K562 (cell line): Measurements from ENCODE around the gene KDM4C. TPM values are rescaled to one million over a fixed set of nuclear protein-coding genes. Genes with fewer than 3 reads are reported as not detected.
A peak's percentile ranks its signal among the peaks of the same experiment; 100 is the strongest.

Experiments
- CBX1 ChIP-seq: sonication (generic); IDR thresholded peaks from 2 replicates; pipeline ENCODE4 v1.6.1; 2016; ENCODE audit warnings: antibody characterized with exemption, low read depth, mild to moderate bottlenecking
- CHCHD3 ChIP-seq: fragments of 250-450 bp; sonication (Bioruptor Pico); IDR thresholded peaks from 2 replicates; pipeline ENCODE4 v2.1.2; 2022; ENCODE audit warnings: mild to moderate bottlenecking
- GABPB2 ChIP-seq: fragments of 250-450 bp; sonication (Bioruptor Pico); conservative IDR thresholded peaks from 2 replicates; pipeline ENCODE4 v1.5.1; 2021; ENCODE audit warnings: mild to moderate bottlenecking
- GATA2 ChIP-seq: sonication (generic); formaldehyde crosslinking; IDR thresholded peaks from 2 replicates; pipeline ENCODE4 v1.4.0; 2020; ENCODE audit warnings: mild to moderate bottlenecking, missing genetic modification reagents
- GTF2E2 ChIP-seq: fragments of 200-800 bp; sonication (Bioruptor generic); IDR thresholded peaks from 2 replicates; pipeline ENCODE4 v1.6.1; 2016; ENCODE audit warnings: missing genetic modification characterization, missing compliant biosample characterization
- KAT2B ChIP-seq: IDR thresholded peaks from one replicate; pipeline ENCODE4 v1.6.1; 2012; ENCODE audit warnings: low read depth, mild to moderate bottlenecking, control low read depth, inconsistent platforms, low read length, moderate library complexity
- KAT7 ChIP-seq: sonication (generic); formaldehyde crosslinking; IDR thresholded peaks from 2 replicates; pipeline ENCODE4 v1.8.0; 2022; ENCODE audit warnings: missing genetic modification reagents, mild to moderate bottlenecking, borderline replicate concordance
- KDM2B ChIP-seq: fragments of 250-450 bp; sonication (Bioruptor Pico); IDR thresholded peaks from 2 replicates; pipeline ENCODE4 v1.8.0; 2021; ENCODE audit warnings: mild to moderate bottlenecking, moderate library complexity
- L3MBTL2 ChIP-seq: fragments of 450-650 bp; IDR thresholded peaks from 2 replicates; pipeline ENCODE4 v1.6.1; 2016; ENCODE audit warnings: mild to moderate bottlenecking, moderate library complexity
- LARP7 ChIP-seq: fragments of 450-650 bp; IDR thresholded peaks from 2 replicates; pipeline ENCODE4 v1.6.1; 2016
- LCOR ChIP-seq: sonication (generic); formaldehyde crosslinking; IDR thresholded peaks from 2 replicates; pipeline ENCODE4 v1.8.0; 2022; ENCODE audit warnings: mild to moderate bottlenecking, missing genetic modification reagents
- MAFF ChIP-seq: IDR thresholded peaks from 2 replicates; pipeline ENCODE4 v1.6.1; 2012; ENCODE audit warnings: low read length, improper control_type of control experiment
- MCM5 ChIP-seq: fragments of 450-650 bp; IDR thresholded peaks from 2 replicates; pipeline ENCODE4 v1.6.1; 2016; ENCODE audit warnings: low read depth
- MEF2A ChIP-seq: IDR thresholded peaks from 2 replicates; pipeline ENCODE4 v1.6.1; 2011; ENCODE audit warnings: low read depth, mild to moderate bottlenecking, low read length, moderate library complexity; ENCODE audit not compliant: control insufficient read depth
- POLR2G ChIP-seq: fragments of 200-400 bp; formaldehyde crosslinking; IDR thresholded peaks from 2 replicates; pipeline ENCODE4 v1.6.1; 2017; ENCODE audit warnings: low read depth, mild to moderate bottlenecking, antibody characterized with exemption, low read length, moderate library complexity
- TAF1 ChIP-seq: IDR thresholded peaks from 2 replicates; pipeline ENCODE4 v1.6.1; 2011; ENCODE audit warnings: mild to moderate bottlenecking, low read length, moderate library complexity; ENCODE audit not compliant: insufficient read depth, control insufficient read depth, severe bottlenecking; ENCODE audit errors: extremely low read depth
- TAL1 ChIP-seq: fragments of 450-650 bp; IDR thresholded peaks from 2 replicates; pipeline ENCODE4 v1.6.1; 2016; ENCODE audit warnings: mild to moderate bottlenecking
- TEAD1 ChIP-seq, 2 experiments: fragments of 450-650 bp in 1 of 2; sonication (generic) in 1 of 2; formaldehyde crosslinking; IDR thresholded peaks; 2 replicates each; pipeline versions ENCODE4 v1.4.0 to v1.8.0; 2020 to 2022; ENCODE audit warnings: mild to moderate bottlenecking in 2 of 2, missing genetic modification reagents in 1 of 2
- ZFPM2 ChIP-seq: fragments of 250-450 bp; sonication (Bioruptor Pico); IDR thresholded peaks from 2 replicates; pipeline ENCODE4 v1.5.1; 2022; ENCODE audit warnings: mild to moderate bottlenecking
- polyA plus RNA-seq, 8 experiments: library from polyadenylated mRNA; depleted of rRNA in 4 of 8; stranded (reverse) in 5 of 8; unstranded in 3 of 8; fragments of >200 nt; fragmentation: Nextera tagmentation in 2 of 8; fragmentation: Illumina TruSeq in 1 of 8; extraction: Ambion mirVana in 2 of 8; extraction: Trizol in 1 of 8; gene quantifications; 2 replicates each; pipeline versions ENCODE4 v1.2.1 to v1.2.3, GENCODE V29; 2011 to 2014; ENCODE audit warnings: inconsistent platforms in 1 of 8, missing spikeins in 1 of 8
- total RNA-seq, 7 experiments: library from RNA; depleted of rRNA in 6 of 7; stranded (reverse); fragments of >200 nt in 6 of 7; fragmentation: Illumina TruSeq in 2 of 7; extraction: Trizol in 2 of 7; gene quantifications; 2 replicates each; pipeline versions ENCODE4 v1.2.1 to v1.2.3, GENCODE V29; 2011 to 2021; ENCODE audit warnings: low replicate concordance in 1 of 7
- TF ChIP-seq, protein P1 (sequence below): fragments of 250-450 bp; sonication (Bioruptor Pico); IDR thresholded peaks from 2 replicates; pipeline ENCODE4 v1.8.0; 2022; ENCODE audit warnings: inconsistent platforms, mild to moderate bottlenecking, moderate library complexity, borderline replicate concordance
- TF ChIP-seq, protein P2 (sequence below): fragments of 450-650 bp; formaldehyde crosslinking; IDR thresholded peaks from 2 replicates; pipeline ENCODE4 v1.4.0; 2020; ENCODE audit warnings: mild to moderate bottlenecking, moderate library complexity
- TF ChIP-seq, protein P3 (sequence below): fragments of 250-450 bp; sonication (Bioruptor Pico); IDR thresholded peaks from 2 replicates; pipeline ENCODE4 v1.8.0; 2022; ENCODE audit warnings: moderate library complexity, mild to moderate bottlenecking, inconsistent platforms
- TF ChIP-seq, protein P4 (sequence below): fragments of 450-650 bp; IDR thresholded peaks from 2 replicates; pipeline ENCODE4 v1.6.1; 2016
- TF ChIP-seq, protein P5 (sequence below): fragments of 450-650 bp; conservative IDR thresholded peaks from 2 replicates; pipeline ENCODE4 v1.6.1; 2016; ENCODE audit warnings: missing genetic modification characterization, low read depth, mild to moderate bottlenecking, missing compliant biosample characterization, moderate library complexity

The KDM4C gene
- total and polyA plus RNA-seq, 9 of the 15 experiments (the other 6 are each of a cell fraction or from before 2014, with no cell fraction given) = 5.4 to 17.0 (median 12.6) TPM

DNA sequence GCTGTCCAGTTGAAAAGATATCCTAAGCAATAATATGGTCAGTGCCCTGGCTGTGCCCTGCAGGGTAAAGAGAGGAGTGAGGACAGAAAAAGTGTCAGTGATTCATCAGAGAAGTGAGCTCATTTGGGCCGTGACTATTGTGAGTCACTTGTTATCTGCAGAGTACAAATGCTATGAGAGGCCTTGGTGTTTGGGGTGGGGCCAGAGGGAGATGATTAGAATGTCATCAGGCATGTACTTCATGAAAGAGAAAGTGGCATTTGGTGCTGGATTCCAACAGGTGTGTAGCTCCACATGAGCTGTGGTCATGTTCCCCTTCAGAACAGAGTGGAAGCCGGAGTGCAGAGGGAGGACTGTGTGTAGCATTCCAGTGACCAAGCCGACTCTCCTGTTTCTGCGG, 174.1 kb downstream of the KDM4C start (continued):
- no peak for TF ChIP-seq MEF2A
- no peak for TF ChIP-seq LARP7
- TF ChIP-seq ZFPM2 (CRISPR knock-in tag) = no peak
- TF ChIP-seq, protein P1, sequence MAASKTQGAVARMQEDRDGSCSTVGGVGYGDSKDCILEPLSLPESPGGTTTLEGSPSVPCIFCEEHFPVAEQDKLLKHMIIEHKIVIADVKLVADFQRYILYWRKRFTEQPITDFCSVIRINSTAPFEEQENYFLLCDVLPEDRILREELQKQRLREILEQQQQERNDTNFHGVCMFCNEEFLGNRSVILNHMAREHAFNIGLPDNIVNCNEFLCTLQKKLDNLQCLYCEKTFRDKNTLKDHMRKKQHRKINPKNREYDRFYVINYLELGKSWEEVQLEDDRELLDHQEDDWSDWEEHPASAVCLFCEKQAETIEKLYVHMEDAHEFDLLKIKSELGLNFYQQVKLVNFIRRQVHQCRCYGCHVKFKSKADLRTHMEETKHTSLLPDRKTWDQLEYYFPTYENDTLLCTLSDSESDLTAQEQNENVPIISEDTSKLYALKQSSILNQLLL = no peak
- TF ChIP-seq KAT7 (CRISPR knock-in tag) = no peak
- TF ChIP-seq, protein P2, sequence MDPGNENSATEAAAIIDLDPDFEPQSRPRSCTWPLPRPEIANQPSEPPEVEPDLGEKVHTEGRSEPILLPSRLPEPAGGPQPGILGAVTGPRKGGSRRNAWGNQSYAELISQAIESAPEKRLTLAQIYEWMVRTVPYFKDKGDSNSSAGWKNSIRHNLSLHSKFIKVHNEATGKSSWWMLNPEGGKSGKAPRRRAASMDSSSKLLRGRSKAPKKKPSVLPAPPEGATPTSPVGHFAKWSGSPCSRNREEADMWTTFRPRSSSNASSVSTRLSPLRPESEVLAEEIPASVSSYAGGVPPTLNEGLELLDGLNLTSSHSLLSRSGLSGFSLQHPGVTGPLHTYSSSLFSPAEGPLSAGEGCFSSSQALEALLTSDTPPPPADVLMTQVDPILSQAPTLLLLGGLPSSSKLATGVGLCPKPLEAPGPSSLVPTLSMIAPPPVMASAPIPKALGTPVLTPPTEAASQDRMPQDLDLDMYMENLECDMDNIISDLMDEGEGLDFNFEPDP = no peak
- TF ChIP-seq, protein P3, sequence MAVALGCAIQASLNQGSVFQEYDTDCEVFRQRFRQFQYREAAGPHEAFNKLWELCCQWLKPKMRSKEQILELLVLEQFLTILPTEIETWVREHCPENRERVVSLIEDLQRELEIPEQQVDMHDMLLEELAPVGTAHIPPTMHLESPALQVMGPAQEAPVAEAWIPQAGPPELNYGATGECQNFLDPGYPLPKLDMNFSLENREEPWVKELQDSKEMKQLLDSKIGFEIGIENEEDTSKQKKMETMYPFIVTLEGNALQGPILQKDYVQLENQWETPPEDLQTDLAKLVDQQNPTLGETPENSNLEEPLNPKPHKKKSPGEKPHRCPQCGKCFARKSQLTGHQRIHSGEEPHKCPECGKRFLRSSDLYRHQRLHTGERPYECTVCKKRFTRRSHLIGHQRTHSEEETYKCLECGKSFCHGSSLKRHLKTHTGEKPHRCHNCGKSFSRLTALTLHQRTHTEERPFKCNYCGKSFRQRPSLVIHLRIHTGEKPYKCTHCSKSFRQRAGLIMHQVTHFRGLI = no peak
- peak; percentile 70 for TF ChIP-seq TAL1
- no peak for TF ChIP-seq MAFF
- no peak for TF ChIP-seq GATA2 (CRISPR knock-in tag)
- TF ChIP-seq CHCHD3 (CRISPR knock-in tag) = no peak
- TF ChIP-seq TEAD1 (CRISPR knock-in tag; IDR thresholded peaks at IDR 0.05) = no peak
- TF ChIP-seq POLR2G = no peak
- no peak for TF ChIP-seq KAT2B
- TF ChIP-seq, protein P4, sequence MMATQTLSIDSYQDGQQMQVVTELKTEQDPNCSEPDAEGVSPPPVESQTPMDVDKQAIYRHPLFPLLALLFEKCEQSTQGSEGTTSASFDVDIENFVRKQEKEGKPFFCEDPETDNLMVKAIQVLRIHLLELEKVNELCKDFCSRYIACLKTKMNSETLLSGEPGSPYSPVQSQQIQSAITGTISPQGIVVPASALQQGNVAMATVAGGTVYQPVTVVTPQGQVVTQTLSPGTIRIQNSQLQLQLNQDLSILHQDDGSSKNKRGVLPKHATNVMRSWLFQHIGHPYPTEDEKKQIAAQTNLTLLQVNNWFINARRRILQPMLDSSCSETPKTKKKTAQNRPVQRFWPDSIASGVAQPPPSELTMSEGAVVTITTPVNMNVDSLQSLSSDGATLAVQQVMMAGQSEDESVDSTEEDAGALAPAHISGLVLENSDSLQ = peak; percentile 73
- TF ChIP-seq CBX1 = no peak
- no peak for TF ChIP-seq TAF1
- TF ChIP-seq KDM2B (CRISPR knock-in tag) = no peak
- no peak for TF ChIP-seq MCM5
- no peak for TF ChIP-seq LCOR (CRISPR knock-in tag)
- TF ChIP-seq GABPB2 (CRISPR knock-in tag) = no peak
- TF ChIP-seq GTF2E2 (tag) = no peak
- TF ChIP-seq L3MBTL2 = peak; percentile 80
- TF ChIP-seq, protein P5, sequence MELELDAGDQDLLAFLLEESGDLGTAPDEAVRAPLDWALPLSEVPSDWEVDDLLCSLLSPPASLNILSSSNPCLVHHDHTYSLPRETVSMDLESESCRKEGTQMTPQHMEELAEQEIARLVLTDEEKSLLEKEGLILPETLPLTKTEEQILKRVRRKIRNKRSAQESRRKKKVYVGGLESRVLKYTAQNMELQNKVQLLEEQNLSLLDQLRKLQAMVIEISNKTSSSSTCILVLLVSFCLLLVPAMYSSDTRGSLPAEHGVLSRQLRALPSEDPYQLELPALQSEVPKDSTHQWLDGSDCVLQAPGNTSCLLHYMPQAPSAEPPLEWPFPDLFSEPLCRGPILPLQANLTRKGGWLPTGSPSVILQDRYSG (tag) = no peak
